HG03139 (cell line): ENCODE data around the gene LNX1.

Experiments used
- ATAC-seq: cut with Tn5 transposase; IDR thresholded peaks from one replicate; pipeline ENCODE4 v1.9.1; 2021; ENCODE audit not compliant: unreplicated experiment

The LNX1 gene

GRCh38 chr4:53537606-53538005 lies 53.7 kb downstream of the LNX1 start:
- no peak for ATAC-seq

- ATAC-seq = no peak
Measured at GRCh38 chr4:53536328-53536727, 55.0 kb downstream of the LNX1 start.

GRCh38 chr4:53535567-53535966 lies 55.7 kb downstream of the LNX1 start:
- ATAC-seq = no peak

GRCh38 chr4:53534684-53535083 lies 56.6 kb downstream of the LNX1 start:
- ATAC-seq = no peak

- ATAC-seq = no peak
Measured at GRCh38 chr4:53532521-53532920, 58.8 kb downstream of the LNX1 start.

GRCh38 chr4:53531585-53532224 lies 59.6 kb downstream of the LNX1 start:
- ATAC-seq = no peak

GRCh38 chr4:53529025-53529424 lies 62.3 kb downstream of the LNX1 start:
- no peak for ATAC-seq

- no peak for ATAC-seq
Measured at GRCh38 chr4:53527930-53528329, 63.4 kb downstream of the LNX1 start.

GRCh38 chr4:53527326-53527725 lies 64.0 kb downstream of the LNX1 start:
- ATAC-seq = no peak

GRCh38 chr4:53522334-53522733 lies 69.0 kb downstream of the LNX1 start:
- ATAC-seq = no peak

- ATAC-seq = no peak
Measured at GRCh38 chr4:53520116-53520515, 71.2 kb downstream of the LNX1 start.

GRCh38 chr4:53518807-53519206 lies 72.5 kb downstream of the LNX1 start:
- ATAC-seq = no peak

- no peak for ATAC-seq
Measured at GRCh38 chr4:53515076-53515475, 76.2 kb downstream of the LNX1 start.

GRCh38 chr4:53514509-53514908 lies 76.8 kb downstream of the LNX1 start:
- no peak for ATAC-seq

GRCh38 chr4:53512608-53513007 lies 78.7 kb downstream of the LNX1 start:
- ATAC-seq = no peak

GRCh38 chr4:53511014-53511413 lies 80.3 kb downstream of the LNX1 start:
- no peak for ATAC-seq

- no peak for ATAC-seq
Measured at GRCh38 chr4:53510321-53510720, 81.0 kb downstream of the LNX1 start.

- ATAC-seq = no peak
Measured at GRCh38 chr4:53508446-53508845, 82.8 kb downstream of the LNX1 start.

- no peak for ATAC-seq
Measured at GRCh38 chr4:53507671-53508286, 83.5 kb downstream of the LNX1 start.

- no peak for ATAC-seq
Measured at GRCh38 chr4:53507058-53507457, 84.2 kb downstream of the LNX1 start.

GRCh38 chr4:53505947-53506346 lies 85.3 kb downstream of the LNX1 start:
- no peak for ATAC-seq

GRCh38 chr4:53502094-53502493 lies 89.2 kb downstream of the LNX1 start:
- no peak for ATAC-seq

GRCh38 chr4:53501561-53501960 lies 89.7 kb downstream of the LNX1 start:
- no peak for ATAC-seq
